ENCODE measurements around the gene OTOA. TPM values are rescaled to one million over a fixed set of nuclear protein-coding genes. Genes with fewer than 3 reads are reported as not detected.
"Not testable (repeated sequence)": the region's sequence is repeated elsewhere in the genome, so short reads cannot be mapped to it uniquely, and the experiment has no call there.

The OTOA gene
- total RNA-seq, 4 donors from 2014 or later = 0.40 TPM; not detected in 3

DNA sequence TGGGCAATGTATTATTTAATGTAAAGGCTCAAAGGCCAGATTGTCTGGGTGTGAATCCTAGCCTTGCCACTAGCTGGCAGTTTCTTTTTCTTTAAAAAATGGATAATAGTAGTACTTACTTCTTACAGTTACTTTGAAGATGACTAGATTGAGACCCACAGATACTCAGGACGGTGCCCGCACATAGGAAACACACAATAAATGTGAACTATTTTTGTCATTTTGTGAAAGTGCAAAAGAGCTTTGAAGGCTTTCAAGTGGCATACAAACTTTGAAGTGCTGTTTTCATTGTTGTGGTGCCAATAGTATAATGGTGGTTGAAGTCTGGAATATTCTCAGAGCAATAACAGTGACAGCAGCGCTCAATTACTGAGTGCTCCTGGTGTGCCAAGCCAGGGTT is 63.6 kb downstream of the OTOA start:
- WGBS = 91% methylated on average over 3 of the region's 3 CpGs

DNA sequence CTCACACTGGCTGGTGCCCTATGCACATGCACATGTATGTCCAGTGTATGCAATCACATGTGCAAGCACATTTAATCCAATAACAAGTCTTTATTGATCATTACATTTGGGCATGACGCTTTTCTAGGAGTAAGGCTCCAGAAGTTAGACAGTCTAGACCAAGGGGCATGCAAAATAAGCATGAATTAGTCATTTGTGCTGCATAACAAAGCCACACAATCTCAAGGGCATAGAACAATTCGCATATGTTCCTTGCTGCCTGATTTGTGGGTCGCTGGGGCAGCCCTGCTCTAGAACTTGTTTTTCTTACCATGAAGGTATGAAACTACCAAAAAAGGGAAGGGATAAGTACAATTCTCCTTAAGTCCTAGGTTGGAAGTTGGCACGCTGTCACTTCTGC is 67.5 kb downstream of the OTOA start:
- not testable (repeated sequence) for H3K36me3 ChIP-seq
- 82% methylated on average over 4 of the region's 4 CpGs for whole genome bisulfite sequencing

More for the DNA sequence above, 63.6 kb downstream of the OTOA start:
- no peak overlapping the region for H3K4me3 ChIP-seq
- TF ChIP-seq EP300 (IDR thresholded peaks at IDR 0.05) (no peak), POLR2AphosphoS5 (IDR thresholded peaks at IDR 0.05) (no peak), POLR2A (IDR thresholded peaks at IDR 0.05) (no peak)
- TF ChIP-seq, protein P1, sequence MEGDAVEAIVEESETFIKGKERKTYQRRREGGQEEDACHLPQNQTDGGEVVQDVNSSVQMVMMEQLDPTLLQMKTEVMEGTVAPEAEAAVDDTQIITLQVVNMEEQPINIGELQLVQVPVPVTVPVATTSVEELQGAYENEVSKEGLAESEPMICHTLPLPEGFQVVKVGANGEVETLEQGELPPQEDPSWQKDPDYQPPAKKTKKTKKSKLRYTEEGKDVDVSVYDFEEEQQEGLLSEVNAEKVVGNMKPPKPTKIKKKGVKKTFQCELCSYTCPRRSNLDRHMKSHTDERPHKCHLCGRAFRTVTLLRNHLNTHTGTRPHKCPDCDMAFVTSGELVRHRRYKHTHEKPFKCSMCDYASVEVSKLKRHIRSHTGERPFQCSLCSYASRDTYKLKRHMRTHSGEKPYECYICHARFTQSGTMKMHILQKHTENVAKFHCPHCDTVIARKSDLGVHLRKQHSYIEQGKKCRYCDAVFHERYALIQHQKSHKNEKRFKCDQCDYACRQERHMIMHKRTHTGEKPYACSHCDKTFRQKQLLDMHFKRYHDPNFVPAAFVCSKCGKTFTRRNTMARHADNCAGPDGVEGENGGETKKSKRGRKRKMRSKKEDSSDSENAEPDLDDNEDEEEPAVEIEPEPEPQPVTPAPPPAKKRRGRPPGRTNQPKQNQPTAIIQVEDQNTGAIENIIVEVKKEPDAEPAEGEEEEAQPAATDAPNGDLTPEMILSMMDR (IDR thresholded peaks at IDR 0.05) = no peak
- H3K36me3 ChIP-seq = no peaks in the 10 kb centered on the region
- H3K27me3 ChIP-seq = no peaks in the 10 kb centered on the region
- no peaks in the 10 kb centered on the region for H3K4me1 ChIP-seq
- no peaks in the 10 kb centered on the region for H3K9me3 ChIP-seq
- H3K27ac ChIP-seq = no peak overlapping the region
- no peak for DNase-seq (ENCODE audit: low spot score in 2 of 2)

DNA sequence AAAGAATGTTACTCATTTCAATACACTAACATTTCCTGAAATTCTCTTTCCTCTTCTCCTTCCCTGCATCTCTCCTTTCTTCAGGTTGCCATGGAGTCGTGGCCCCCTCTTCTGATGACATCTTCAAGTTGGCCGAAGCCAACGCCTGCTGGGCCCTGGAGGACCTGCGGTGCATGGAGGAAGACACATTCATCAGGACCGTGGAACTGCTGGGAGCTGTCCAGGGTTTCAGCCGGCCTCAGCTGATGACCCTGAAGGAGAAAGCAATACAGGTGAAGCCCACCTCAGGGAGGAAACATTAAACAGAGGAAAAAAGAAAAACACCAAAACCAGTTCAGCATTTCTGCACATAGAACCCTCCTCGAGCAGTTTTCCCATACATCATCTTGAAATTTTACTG is 76.9 kb downstream of the OTOA start:
- WGBS = no CpG with 5 or more reads among the region's 7 CpGs

More for the DNA sequence above, 67.5 kb downstream of the OTOA start:
- DNase-seq (ENCODE audit: low spot score in 2 of 2); H3K4me1 ChIP-seq; H3K27ac ChIP-seq; H3K4me3 ChIP-seq; H3K27me3 ChIP-seq; H3K9me3 ChIP-seq: not testable (repeated sequence)

DNA sequence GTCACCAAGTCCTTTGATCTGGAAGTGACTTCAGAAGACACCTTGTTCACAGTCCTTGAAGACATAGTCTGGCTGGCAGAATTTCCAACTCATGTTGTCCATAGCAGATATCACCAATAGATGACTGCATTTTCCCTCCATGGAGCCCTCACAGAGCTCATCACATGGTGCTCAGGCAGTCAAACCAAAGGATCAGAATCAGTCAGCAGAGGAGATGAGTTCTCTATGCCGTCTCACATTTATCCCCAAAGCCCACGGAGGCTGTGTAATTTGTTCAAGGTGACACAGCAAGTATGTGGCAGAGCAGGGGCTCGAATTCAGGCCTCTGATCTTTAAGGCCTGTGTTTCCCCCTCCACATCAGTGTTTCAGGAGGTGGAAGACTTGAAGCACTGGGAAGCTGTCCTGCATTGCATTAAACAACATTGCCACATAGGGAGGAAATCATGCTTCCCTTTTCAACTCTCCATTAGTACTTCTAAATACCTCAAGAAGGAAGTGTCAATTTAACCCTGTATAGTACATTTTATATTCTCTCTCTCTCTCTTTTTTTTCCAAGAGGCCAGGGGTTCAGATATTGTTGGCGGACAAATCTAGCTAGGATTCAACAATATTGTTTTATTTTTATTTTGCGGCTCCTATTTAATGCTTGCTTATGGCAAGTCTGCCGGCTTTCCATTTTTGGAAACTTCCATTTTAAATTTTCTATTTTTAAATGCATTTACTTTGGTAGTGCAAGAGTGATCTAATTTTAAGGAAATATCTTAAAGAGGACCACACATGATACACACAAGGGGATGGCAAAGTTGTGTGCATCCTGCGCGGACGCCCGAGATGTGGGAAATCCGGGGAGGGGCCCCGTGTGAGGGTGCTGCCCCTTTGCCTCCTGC is 92.7 kb downstream of the OTOA start:
- H3K4me1 ChIP-seq; H3K27me3 ChIP-seq; H3K9me3 ChIP-seq; DNase-seq (ENCODE audit: low spot score in 2 of 2); H3K36me3 ChIP-seq; H3K27ac ChIP-seq; H3K4me3 ChIP-seq: not testable (repeated sequence)
- WGBS = 46% methylated on average over 4 of the region's 12 CpGs

More for the DNA sequence above, 76.9 kb downstream of the OTOA start:
- H3K9me3 ChIP-seq; H3K4me1 ChIP-seq; H3K36me3 ChIP-seq; H3K27me3 ChIP-seq; H3K4me3 ChIP-seq; DNase-seq (ENCODE audit: low spot score in 2 of 2); H3K27ac ChIP-seq: not testable (repeated sequence)

DNA sequence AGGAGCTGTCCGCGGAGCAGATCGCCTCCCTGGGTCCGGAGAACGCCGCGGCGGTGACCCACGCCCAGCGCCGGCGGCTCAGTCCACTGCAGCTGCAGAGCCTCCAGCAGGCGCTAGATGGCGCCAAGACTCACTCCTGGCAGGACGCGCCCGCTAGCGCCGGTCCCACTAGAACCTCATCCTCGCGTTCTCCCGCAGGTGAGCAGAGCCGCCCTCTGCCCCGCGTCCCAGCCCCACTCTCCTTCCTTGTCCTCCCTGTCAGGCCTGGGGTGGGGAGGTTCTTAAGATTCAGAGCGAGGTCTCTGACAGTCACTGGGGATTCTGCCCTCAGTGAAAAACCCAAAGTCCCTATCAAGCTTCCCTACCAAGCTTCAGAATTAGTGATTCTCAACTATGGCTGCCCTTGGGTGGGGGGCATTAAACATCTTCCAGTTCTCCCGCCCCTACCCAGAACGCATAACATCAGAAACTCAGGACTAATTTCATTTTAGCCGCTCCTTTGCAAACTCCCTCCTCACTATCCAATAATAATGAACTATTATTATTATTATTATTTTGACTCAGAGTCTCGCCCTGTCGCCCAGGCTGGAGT is 93.4 kb downstream of the OTOA start:
- DNase-seq (ENCODE audit: low spot score in 2 of 2); H3K27ac ChIP-seq; H3K4me3 ChIP-seq; H3K4me1 ChIP-seq; H3K9me3 ChIP-seq; H3K36me3 ChIP-seq; H3K27me3 ChIP-seq: not testable (repeated sequence)
- WGBS = 90% methylated on average over 2 of the region's 31 CpGs

DNA sequence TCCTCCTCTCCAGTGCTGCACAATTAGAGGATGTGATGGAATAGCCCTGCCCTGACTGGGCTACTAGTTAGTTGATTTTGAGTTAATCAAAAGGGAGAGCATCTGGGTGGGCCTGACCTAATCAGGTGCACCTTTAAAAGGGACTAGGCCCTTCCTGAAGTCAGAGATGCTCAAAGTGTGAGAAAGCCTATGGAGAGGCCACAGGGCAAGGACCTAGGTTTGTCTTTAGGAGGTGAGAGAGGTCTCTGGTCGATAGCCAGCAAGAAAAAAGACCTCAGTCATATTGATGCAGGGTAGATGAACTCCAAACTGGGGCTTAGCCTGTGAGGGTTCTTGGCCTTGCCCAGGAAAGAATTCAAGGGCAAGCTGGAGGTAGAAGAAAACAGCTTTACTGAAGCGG is 104.5 kb downstream of the OTOA start:
- H3K4me3 ChIP-seq; H3K9me3 ChIP-seq; H3K27ac ChIP-seq; H3K4me1 ChIP-seq; H3K36me3 ChIP-seq; DNase-seq (ENCODE audit: low spot score in 2 of 2); H3K27me3 ChIP-seq: not testable (repeated sequence)
- 80% methylated on average over 1 of the region's 2 CpGs for WGBS

DNA sequence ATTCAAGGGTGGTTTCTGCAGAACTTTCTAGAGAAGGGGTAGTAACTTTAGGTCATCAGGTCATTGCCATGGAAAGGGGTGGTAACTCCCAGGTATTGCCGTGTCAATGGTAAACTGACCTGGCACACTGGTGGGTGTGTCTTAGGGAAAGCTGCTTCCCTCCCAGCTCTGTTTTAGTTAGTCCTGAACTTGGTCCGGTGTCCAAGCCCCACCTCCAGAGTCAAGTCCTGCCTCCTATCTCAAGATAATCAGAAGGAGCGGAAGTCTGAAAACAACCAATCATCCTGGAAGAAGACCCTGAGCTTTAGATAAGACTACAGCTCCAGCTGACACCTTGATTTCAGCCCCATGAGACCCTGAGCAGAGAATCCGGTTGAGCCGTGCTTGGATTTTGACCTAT is 105.0 kb downstream of the OTOA start:
- not testable (repeated sequence) for DNase-seq (ENCODE audit: low spot score in 2 of 2); H3K9me3 ChIP-seq; H3K4me3 ChIP-seq; H3K27me3 ChIP-seq; H3K4me1 ChIP-seq; H3K27ac ChIP-seq; H3K36me3 ChIP-seq
- WGBS = no CpG with 5 or more reads among the region's 5 CpGs

DNA sequence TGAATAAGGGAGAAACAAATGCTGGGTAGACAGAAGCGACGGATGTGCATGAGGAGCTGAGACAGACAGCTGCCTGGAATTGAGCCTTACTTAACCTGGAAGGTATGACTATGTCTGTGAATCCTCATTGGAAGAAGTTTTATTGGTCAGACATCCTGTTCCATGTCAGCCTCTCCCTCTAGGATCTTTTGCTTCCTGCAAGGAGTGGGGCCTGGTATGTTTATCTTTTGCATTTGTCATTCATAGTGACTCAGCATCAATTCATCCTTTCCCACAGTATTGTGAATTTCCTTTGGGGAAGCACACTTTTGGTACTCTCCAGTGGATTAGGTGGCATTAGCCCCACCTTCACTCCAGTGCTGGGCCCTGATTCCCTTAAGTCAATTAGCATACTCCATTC is 105.5 kb downstream of the OTOA start:
- not testable (repeated sequence) for H3K27ac ChIP-seq; H3K36me3 ChIP-seq; H3K4me1 ChIP-seq; H3K27me3 ChIP-seq; H3K4me3 ChIP-seq; H3K9me3 ChIP-seq; DNase-seq (ENCODE audit: low spot score in 2 of 2)
- WGBS = 50% methylated on average over 2 of the region's 2 CpGs

DNA sequence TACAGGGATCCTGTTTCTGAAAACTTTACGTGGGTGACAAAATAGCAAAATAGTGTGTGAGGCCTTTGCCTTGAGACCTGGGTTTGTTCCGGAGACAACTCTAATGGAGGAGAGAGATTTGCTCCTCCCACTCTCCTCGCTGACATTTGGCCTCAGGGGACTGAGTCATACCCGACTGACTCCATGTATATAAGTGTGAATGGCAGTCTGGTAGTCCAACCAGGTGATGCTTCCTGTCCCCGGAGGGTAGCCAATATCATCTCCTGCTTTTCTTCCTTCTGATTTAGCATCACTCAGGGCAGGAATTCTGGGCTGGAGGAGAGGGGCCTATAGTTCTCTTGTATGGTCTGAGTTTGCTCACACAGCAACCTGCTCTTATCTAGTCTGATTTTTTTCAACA is 106.8 kb downstream of the OTOA start:
- H3K9me3 ChIP-seq; H3K4me3 ChIP-seq; H3K27me3 ChIP-seq; DNase-seq (ENCODE audit: low spot score in 2 of 2); H3K36me3 ChIP-seq; H3K27ac ChIP-seq; H3K4me1 ChIP-seq: not testable (repeated sequence)
- no CpG with 5 or more reads among the region's 5 CpGs for WGBS

DNA sequence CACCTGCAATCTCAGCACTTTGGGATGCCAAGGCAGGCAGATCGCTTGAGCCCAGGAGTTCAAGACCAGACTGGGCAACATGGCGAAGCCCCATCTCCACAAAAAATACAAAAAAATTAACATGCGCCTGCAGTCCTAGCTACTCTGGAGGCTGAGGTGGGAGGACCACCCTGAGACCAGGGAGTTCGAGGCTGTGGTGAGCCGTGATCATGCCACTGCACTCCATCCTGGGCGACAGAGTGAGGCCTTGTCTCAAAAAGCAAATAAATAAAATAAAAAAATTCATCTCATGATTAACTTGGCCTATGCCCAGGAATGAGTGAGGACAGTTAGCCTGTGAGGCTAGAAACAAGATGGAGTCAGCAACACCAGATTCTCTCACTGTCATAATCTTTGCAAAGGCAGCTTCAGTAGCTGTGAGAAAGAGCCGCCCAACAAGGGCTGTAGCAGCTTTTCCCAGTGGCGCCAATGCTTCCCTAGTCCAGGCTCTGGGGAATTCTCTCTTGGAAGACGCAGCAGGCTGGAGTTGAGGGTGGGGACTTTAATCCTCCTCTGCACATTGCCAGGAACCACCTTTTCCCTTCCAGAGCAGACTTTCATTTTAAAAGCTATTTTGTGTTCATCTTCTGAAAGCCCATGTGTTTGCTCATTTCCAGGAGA is 108.9 kb downstream of the OTOA start:
- not testable (repeated sequence) for H3K4me1 ChIP-seq, H3K36me3 ChIP-seq, H3K27me3 ChIP-seq, H3K4me3 ChIP-seq, H3K9me3 ChIP-seq
- WGBS = 77% methylated on average over 9 of the region's 9 CpGs
- DNase-seq (ENCODE audit: low spot score in 2 of 2) = peak in 1 of 2 donors; percentile 79
- H3K27ac ChIP-seq = peak overlapping the region; percentile 51

DNA sequence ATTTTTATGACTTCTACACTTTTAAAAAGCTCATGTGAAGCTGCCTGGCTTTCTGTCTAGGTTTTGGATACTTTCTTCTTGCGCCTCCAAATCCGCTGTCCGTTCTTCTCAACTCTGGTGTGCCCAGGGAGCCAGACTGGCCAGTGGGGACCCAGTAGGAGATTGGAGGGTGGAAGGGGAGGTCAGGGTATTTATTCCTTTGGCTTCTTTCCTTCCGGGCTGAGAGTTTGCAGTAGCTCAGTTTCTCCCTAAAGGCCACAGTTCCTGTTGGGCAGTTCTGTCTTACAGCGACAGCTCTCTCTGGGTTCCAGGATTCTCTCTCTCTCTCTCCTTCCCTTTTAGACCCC is 109.4 kb downstream of the OTOA start:
- H3K36me3 ChIP-seq; H3K27me3 ChIP-seq; H3K9me3 ChIP-seq; H3K4me1 ChIP-seq; DNase-seq (ENCODE audit: low spot score in 2 of 2); H3K4me3 ChIP-seq: not testable (repeated sequence)
- H3K27ac ChIP-seq = peak overlapping the region; percentile 51
- 69% methylated on average over 5 of the region's 5 CpGs for WGBS

DNA sequence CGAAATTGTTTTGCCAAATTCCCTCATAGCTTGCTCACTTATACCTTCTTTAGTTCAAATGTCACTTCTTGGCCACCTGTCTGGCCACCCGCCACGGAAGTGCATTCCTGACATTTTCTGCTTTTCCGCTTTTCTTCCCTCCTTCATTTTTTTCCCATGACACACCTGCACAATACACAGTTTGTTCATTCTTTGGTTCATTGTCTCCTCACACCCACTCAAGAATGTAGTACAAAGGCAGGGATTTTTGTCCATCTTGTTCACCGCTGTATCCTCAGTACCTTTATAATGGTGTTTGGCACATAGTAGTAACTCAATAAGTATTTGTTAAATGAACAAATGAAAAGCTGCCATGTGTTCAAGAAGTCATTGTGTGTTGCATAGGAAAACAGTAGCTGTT is 116.8 kb downstream of the OTOA start:
- WGBS = no CpG with 5 or more reads among the region's 5 CpGs

More for the DNA sequence above, 116.8 kb downstream of the OTOA start:
- H3K27ac ChIP-seq; H3K4me3 ChIP-seq; H3K36me3 ChIP-seq; H3K9me3 ChIP-seq; DNase-seq (ENCODE audit: low spot score in 2 of 2); H3K27me3 ChIP-seq; H3K4me1 ChIP-seq: not testable (repeated sequence)
